ENCODE results near the gene EPB41L3.

DNA sequence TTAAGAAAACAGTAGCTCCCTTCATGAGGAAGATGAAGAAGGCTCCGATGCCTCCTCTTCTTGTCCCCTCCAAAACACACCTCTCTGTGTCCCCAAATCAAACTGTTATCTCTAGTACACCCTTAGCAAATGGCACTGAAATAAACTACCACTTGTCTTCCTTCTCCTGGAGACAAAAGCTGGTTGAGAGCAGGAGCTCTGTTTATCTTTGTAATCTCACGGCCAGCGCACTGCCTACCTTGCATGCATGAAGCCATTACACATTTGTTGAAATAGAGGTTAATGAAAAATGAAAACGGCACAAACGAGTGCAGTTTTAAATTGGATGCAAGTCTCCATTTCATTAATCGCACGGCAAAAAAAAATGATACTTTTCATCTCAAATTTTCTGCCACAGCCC is 113.7 kb downstream of the EPB41L3 start:
- TF ChIP-seq REST (IDR thresholded peaks at IDR 0.05; ENCODE audit: insufficient read depth in 1 of 2, low read depth in 2 of 2, low read length in 2 of 2), result no peak
- no peak for TF ChIP-seq POLR2AphosphoS5 (IDR thresholded peaks at IDR 0.05; ENCODE audit: low read depth, low read length)
- no peak for TF ChIP-seq TAF1 (IDR thresholded peaks at IDR 0.05; ENCODE audit: borderline replicate concordance, insufficient read depth, low read length)
- TF ChIP-seq SIN3A (IDR thresholded peaks at IDR 0.05; ENCODE audit: borderline replicate concordance, insufficient read depth, low read length), result no peak
- TF ChIP-seq FOXP2 (optimal IDR thresholded peaks at IDR 0.05; ENCODE audit: borderline replicate concordance, extremely low read depth, extremely low read length, insufficient read depth), result no peak

All from PFSK-1 (cell line).